IMR-90 (cell line): Measurements from ENCODE around the gene MAP2K5. TPM values are rescaled to one million over a fixed set of nuclear protein-coding genes. Genes with fewer than 3 reads are reported as not detected.

ENCODE experiments used
- ATAC-seq: fragments of 200-7000 bp; cut with Tn5 transposase; 2 replicates; pipeline ENCODE4 v1.9.1; 2020; ENCODE audit warnings: low read depth, mild to moderate bottlenecking, moderate library complexity
- BruUV-seq: library from RNA; stranded (reverse); fragments of 400-500 nt; replicated peaks from 2 replicates; lab custom pipeline; 2021; lab: Mats Ljungman, UMichigan
- CTCF ChIA-PET: fragments of 300-600 bp; formaldehyde crosslinking; extraction: SDS; loops from one replicate; lab custom pipeline; 2021; ENCODE audit warnings: antibody characterized with exemption; lab: Yijun Ruan, JAX
- POLR2A ChIA-PET: fragments of 300-600 bp; sonication (Branson Sonifier 250); formaldehyde crosslinking; loops from one replicate; lab custom pipeline; 2022; ENCODE audit warnings: antibody characterized with exemption; ENCODE audit not compliant: unreplicated experiment; lab: Charles Lee
- DNase-seq: peaks from one replicate; pipeline ENCODE4 v3.0.0; 2013
- H2AFZ ChIP-seq: replicated peaks from 2 replicates; pipeline ENCODE3; 2013; ENCODE audit warnings: low read length, mild to moderate bottlenecking; ENCODE audit not compliant: poor library complexity
- H2AK5ac ChIP-seq: 2 replicates; pipeline ENCODE4 v1.6.1; 2013; ENCODE audit warnings: low read depth, low read length, inconsistent platforms
- H2AK9ac ChIP-seq: replicated peaks from 2 replicates; pipeline ENCODE3; 2013; ENCODE audit warnings: mild to moderate bottlenecking, low read depth, low read length, moderate library complexity; ENCODE audit not compliant: poor library complexity
- H2BK120ac ChIP-seq: 2 replicates; pipeline ENCODE4 v1.6.1; 2013; ENCODE audit warnings: low read depth, low read length, inconsistent platforms
- H2BK15ac ChIP-seq: 3 replicates; pipeline ENCODE4 v1.6.1; 2013; ENCODE audit warnings: low read depth, low read length, inconsistent platforms
- H2BK20ac ChIP-seq: 2 replicates; pipeline ENCODE4 v1.6.1; 2013; ENCODE audit warnings: low read depth, mild to moderate bottlenecking, inconsistent platforms, low read length, moderate library complexity
- H2BK5ac ChIP-seq: 2 replicates; pipeline ENCODE4 v1.6.1; 2013; ENCODE audit warnings: mild to moderate bottlenecking, low read depth, low read length, inconsistent platforms; ENCODE audit not compliant: poor library complexity, severe bottlenecking
- H3K14ac ChIP-seq: replicated peaks from 2 replicates; pipeline ENCODE4 v1.6.1; 2013; ENCODE audit warnings: low read depth, low read length, inconsistent platforms
- H3K18ac ChIP-seq: 2 replicates; pipeline ENCODE4 v1.6.1; 2013; ENCODE audit warnings: low read depth, low read length, control low read depth
- H3K23ac ChIP-seq: 2 replicates; pipeline ENCODE4 v1.6.1; 2013; ENCODE audit warnings: low read depth, low read length, inconsistent platforms
- H3K27ac ChIP-seq: 2 replicates; pipeline ENCODE4 v1.5.1; 2013; ENCODE audit warnings: mild to moderate bottlenecking, control low read depth, low read length; ENCODE audit not compliant: insufficient read depth
- H3K27me3 ChIP-seq: 2 replicates; pipeline ENCODE4 v1.6.1; 2013; ENCODE audit warnings: low read length; ENCODE audit not compliant: control insufficient read depth, insufficient read depth
- H3K36me3 ChIP-seq: 2 replicates; pipeline ENCODE4 v1.6.1; 2013; ENCODE audit warnings: low read length, mixed read lengths; ENCODE audit not compliant: control insufficient read depth, insufficient read depth
- H3K4ac ChIP-seq: 2 replicates; pipeline ENCODE4 v1.6.1; 2013; ENCODE audit warnings: low read depth, low read length, inconsistent platforms
- H3K4me1 ChIP-seq: 2 replicates; pipeline ENCODE4 v1.6.1; 2013; ENCODE audit warnings: low read length, mixed read lengths; ENCODE audit not compliant: control insufficient read depth, insufficient read depth
- H3K4me2 ChIP-seq: 2 replicates; pipeline ENCODE4 v1.6.1; 2013; ENCODE audit warnings: low read depth, mild to moderate bottlenecking, control low read depth, low read length, moderate library complexity
- H3K4me3 ChIP-seq: 2 replicates; pipeline ENCODE4 v1.5.1; 2013; ENCODE audit warnings: low read depth, mild to moderate bottlenecking, control low read depth, low read length, moderate library complexity; ENCODE audit not compliant: insufficient read depth
- H3K56ac ChIP-seq: 2 replicates; pipeline ENCODE4 v1.6.1; 2013; ENCODE audit warnings: low read length, inconsistent platforms; ENCODE audit not compliant: insufficient read depth; ENCODE audit errors: extremely low read depth
- H3K79me1 ChIP-seq, 2 experiments: 2 replicates each; pipeline ENCODE4 v1.6.1; 2013; ENCODE audit warnings: low read length in 2 of 2, inconsistent platforms in 1 of 2, low read depth in 1 of 2
- H3K9ac ChIP-seq: 2 replicates; pipeline ENCODE4 v1.6.1; 2013; ENCODE audit warnings: low read depth, low read length, control low read depth
- H3K9me1 ChIP-seq: 2 replicates; pipeline ENCODE4 v1.6.1; 2013; ENCODE audit warnings: low read length, inconsistent platforms; ENCODE audit not compliant: insufficient read depth
- H3K9me3 ChIP-seq: 2 replicates; pipeline ENCODE4 v1.6.1; 2013; ENCODE audit warnings: low read length; ENCODE audit not compliant: control insufficient read depth, insufficient read depth
- H4K20me1 ChIP-seq: 2 replicates; pipeline ENCODE4 v1.6.1; 2013; ENCODE audit warnings: low read length, inconsistent platforms; ENCODE audit not compliant: insufficient read depth
- H4K5ac ChIP-seq: 2 replicates; pipeline ENCODE4 v1.6.1; 2013; ENCODE audit warnings: mild to moderate bottlenecking, low read depth, low read length, control low read depth
- H4K8ac ChIP-seq, 2 experiments: 2 replicates each; pipeline ENCODE4 v1.6.1; 2013; ENCODE audit warnings: low read depth in 2 of 2, low read length in 2 of 2, control low read depth in 1 of 2, inconsistent platforms in 1 of 2
- H4K91ac ChIP-seq: 2 replicates; pipeline ENCODE4 v1.6.1; 2013; ENCODE audit warnings: low read depth, low read length, inconsistent platforms; ENCODE audit not compliant: insufficient read depth
- CHD1 ChIP-seq: IDR thresholded peaks from 2 replicates; pipeline ENCODE4 v1.6.1; 2012; ENCODE audit warnings: low read depth, low read length, improper control_type of control experiment
- ELK1 ChIP-seq: fragments of 150-350 bp; IDR thresholded peaks from 2 replicates; pipeline ENCODE4 v1.6.1; 2016; ENCODE audit warnings: low read depth, mild to moderate bottlenecking, low read length, moderate library complexity, borderline replicate concordance
- FOS ChIP-seq: fragments of 150-350 bp; IDR thresholded peaks from 2 replicates; pipeline ENCODE4 v1.6.1; 2016; ENCODE audit warnings: low read depth, low read length
- MAFK ChIP-seq: IDR thresholded peaks from 2 replicates; pipeline ENCODE4 v1.6.1; 2012; ENCODE audit warnings: low read depth, low read length, improper control_type of control experiment
- MXI1 ChIP-seq: IDR thresholded peaks from 2 replicates; pipeline ENCODE4 v1.6.1; 2012; ENCODE audit warnings: low read depth, mild to moderate bottlenecking, low read length, moderate library complexity, borderline replicate concordance
- RAD21 ChIP-seq: IDR thresholded peaks from 2 replicates; pipeline ENCODE4 v1.6.1; 2012; ENCODE audit warnings: low read length, improper control_type of control experiment
- RCOR1 ChIP-seq: IDR thresholded peaks from 2 replicates; pipeline ENCODE4 v1.6.1; 2012; ENCODE audit warnings: mild to moderate bottlenecking, low read length, improper control_type of control experiment; ENCODE audit not compliant: insufficient replicate concordance
- WGBS, 2 experiments: methylation state at CpG; one replicate each; pipeline versions ENCODE4 v1.1.5 to v1.1.7; 2013; ENCODE audit warnings: missing lambda C conversion rate in 2 of 2; ENCODE audit not compliant: insufficient read length in 1 of 2; ENCODE audit errors: extremely low coverage in 2 of 2; 5-methylcytosine and 5-hydroxymethylcytosine counted together
- dilution Hi-C: fragments of 300-500 bp; cut with HindIII; formaldehyde crosslinking; loops from one replicate; pipeline ENCODE4 v1.14.3; 2018; ENCODE audit warnings: low sequenced_read_pairs; ENCODE audit not compliant: unreplicated experiment
- in situ Hi-C: fragments of 300-500 bp; cut with MboI; formaldehyde crosslinking; loops from 3 replicates; pipeline ENCODE4 v1.14.3; 2019; ENCODE audit warnings: low sequenced_read_pairs, inconsistent platforms, mixed read lengths
- intact Hi-C: fragments of 100-400 bp; cut with micrococcal nuclease; formaldehyde crosslinking; loops from 2 replicates; pipeline ENCODE4 v1.10.0; 2022
- polyA plus RNA-seq, 3 experiments: library from polyadenylated mRNA; depleted of rRNA; stranded (reverse); fragments of >200 nt; gene quantifications; 2 replicates each; pipeline ENCODE4 v1.2.3, GENCODE V29; 2012; ENCODE audit warnings: low replicate concordance in 1 of 3
- total RNA-seq: library from RNA; depleted of rRNA; stranded (reverse); fragments of >200 nt; gene quantifications from 2 replicates; pipeline ENCODE4 v1.2.3, GENCODE V29; 2012
- TF ChIP-seq, protein P1 (sequence below): conservative IDR thresholded peaks from 2 replicates; pipeline ENCODE4 v1.5.1; 2012; ENCODE audit warnings: mild to moderate bottlenecking, low read depth, low read length, improper control_type of control experiment
- TF ChIP-seq, protein P2 (sequence below): fragments of 150-350 bp; IDR thresholded peaks from 2 replicates; pipeline ENCODE4 v1.6.1; 2017; ENCODE audit warnings: mild to moderate bottlenecking, antibody characterized with exemption, low read length, low read depth

MAP2K5 gene
- total and polyA plus RNA-seq, 2 of the 4 experiments (the other 2 are of a cell fraction) = 1.6 to 6.1 TPM

GRCh38 chr15:67746022-67746421, 203.5 kb downstream of the MAP2K5 start:
- no peak overlapping the region for H2AK5ac ChIP-seq
- DNase-seq (peak; percentile 36), ATAC-seq (no peak; the same call in 1 of the 2 replicates)
- no peak overlapping the region for H4K5ac ChIP-seq
- H3K4me1 ChIP-seq = no peaks in the 10 kb centered on the region; the same call in 1 of the 2 replicates
- ChIA-PET CTCF (no interaction called here), POLR2A (no interaction called here)
- in situ Hi-C loops (no loop called here), intact Hi-C loops (no loop called here), dilution Hi-C loops (no loop called here)
- no peak overlapping the region for H2BK120ac ChIP-seq
- H3K36me3 ChIP-seq = 0 out of 2 replicates have a peak, but pooled peaks cover 2% of the 10 kb centered on the region
- no TSS peak for BruUV-seq
- no peak overlapping the region for H3K4me3 ChIP-seq
- TF ChIP-seq, protein P1, sequence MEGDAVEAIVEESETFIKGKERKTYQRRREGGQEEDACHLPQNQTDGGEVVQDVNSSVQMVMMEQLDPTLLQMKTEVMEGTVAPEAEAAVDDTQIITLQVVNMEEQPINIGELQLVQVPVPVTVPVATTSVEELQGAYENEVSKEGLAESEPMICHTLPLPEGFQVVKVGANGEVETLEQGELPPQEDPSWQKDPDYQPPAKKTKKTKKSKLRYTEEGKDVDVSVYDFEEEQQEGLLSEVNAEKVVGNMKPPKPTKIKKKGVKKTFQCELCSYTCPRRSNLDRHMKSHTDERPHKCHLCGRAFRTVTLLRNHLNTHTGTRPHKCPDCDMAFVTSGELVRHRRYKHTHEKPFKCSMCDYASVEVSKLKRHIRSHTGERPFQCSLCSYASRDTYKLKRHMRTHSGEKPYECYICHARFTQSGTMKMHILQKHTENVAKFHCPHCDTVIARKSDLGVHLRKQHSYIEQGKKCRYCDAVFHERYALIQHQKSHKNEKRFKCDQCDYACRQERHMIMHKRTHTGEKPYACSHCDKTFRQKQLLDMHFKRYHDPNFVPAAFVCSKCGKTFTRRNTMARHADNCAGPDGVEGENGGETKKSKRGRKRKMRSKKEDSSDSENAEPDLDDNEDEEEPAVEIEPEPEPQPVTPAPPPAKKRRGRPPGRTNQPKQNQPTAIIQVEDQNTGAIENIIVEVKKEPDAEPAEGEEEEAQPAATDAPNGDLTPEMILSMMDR = no peak
- TF ChIP-seq FOS (no peak), ELK1 (no peak), CHD1 (no peak), RCOR1 (no peak), RAD21 (no peak), MXI1 (no peak), MAFK (no peak)
- TF ChIP-seq, protein P2, sequence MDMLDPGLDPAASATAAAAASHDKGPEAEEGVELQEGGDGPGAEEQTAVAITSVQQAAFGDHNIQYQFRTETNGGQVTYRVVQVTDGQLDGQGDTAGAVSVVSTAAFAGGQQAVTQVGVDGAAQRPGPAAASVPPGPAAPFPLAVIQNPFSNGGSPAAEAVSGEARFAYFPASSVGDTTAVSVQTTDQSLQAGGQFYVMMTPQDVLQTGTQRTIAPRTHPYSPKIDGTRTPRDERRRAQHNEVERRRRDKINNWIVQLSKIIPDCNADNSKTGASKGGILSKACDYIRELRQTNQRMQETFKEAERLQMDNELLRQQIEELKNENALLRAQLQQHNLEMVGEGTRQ = no peak
- H3K23ac ChIP-seq = no peak overlapping the region
- no peak overlapping the region for H2BK20ac ChIP-seq
- H3K18ac ChIP-seq = no peak overlapping the region
- no CpG with 5 or more reads among the region's 1 CpG for WGBS, 2 experiments
- H4K91ac ChIP-seq = no peak overlapping the region
- no peaks in the 10 kb centered on the region; the same call in 1 of the 2 replicates for H3K9me1 ChIP-seq
- no peak overlapping the region for H3K4ac ChIP-seq
- no peak overlapping the region for H3K27ac ChIP-seq
- no peaks in the 10 kb centered on the region for H3K27me3 ChIP-seq
- H3K79me1 ChIP-seq = no peaks in the 10 kb centered on the region
- H3K9ac ChIP-seq = no peak overlapping the region
- no peak overlapping the region for H2AFZ ChIP-seq
- H4K8ac ChIP-seq = no peak overlapping the region; a peak in 1 of 4 replicates
- H2AK9ac ChIP-seq = no peak overlapping the region
- H2BK15ac ChIP-seq = no peak overlapping the region
- no peak overlapping the region for H3K4me2 ChIP-seq
- H3K14ac ChIP-seq = no peak overlapping the region
- H3K56ac ChIP-seq = no peak overlapping the region
- no peak overlapping the region for H2BK5ac ChIP-seq
- no peaks in the 10 kb centered on the region for H3K9me3 ChIP-seq
- no peaks in the 10 kb centered on the region for H4K20me1 ChIP-seq
